ENCODE data around the gene EBP. TPM values are rescaled to one million over a fixed set of nuclear protein-coding genes. Genes with fewer than 3 reads are reported as not detected.

The EBP gene
- total and polyA plus RNA-seq, 2 donors (not counting 3 experiments of a cell fraction or from before 2014, with no cell fraction given): 102 to 183 TPM

- dilution Hi-C loops (cut with MboI; ENCODE audit: extremely low pct_ligation_motif_present, low sequenced_read_pairs) (no loop called here), intact Hi-C loops (cut with micrococcal nuclease) (no loop called here)
- no TSS peak for BruUV-seq (replicated peaks)
Measured at GRCh38 chrX:48492293-48492910, 29.2 kb upstream of the EBP start.

GRCh38 chrX:48493890-48494364 lies 27.7 kb upstream of the EBP start:
- Histone ChIP-seq H4K20me1 (replicated peaks; ENCODE audit: control insufficient read depth, extremely low read depth, insufficient read depth, low read length) (no peaks in the 10 kb centered on the region), H3K4me1 (ENCODE audit: control insufficient read depth, extremely low read depth, insufficient read depth, low read length) (peaks cover 14% of the 10 kb centered on the region), H3K36me3 (ENCODE audit: control insufficient read depth in 2 of 2, extremely low read depth in 1 of 2, insufficient read depth in 2 of 2, low read length in 2 of 2) (no peaks in the 10 kb centered on the region), H2AFZ (ENCODE audit: low read depth, low read length) (no peak overlapping the region), H3K79me2 (ENCODE audit: control insufficient read depth, insufficient read depth, low read length) (no peaks in the 10 kb centered on the region), H3K4me3 (replicated peaks in 1 of 3; ENCODE audit: insufficient read depth in 1 of 3, low read depth in 1 of 3, low read length in 3 of 3) (no peak overlapping the region), H3K9me1 (replicated peaks; ENCODE audit: control insufficient read depth, extremely low read depth, insufficient read depth, low read length) (no peaks in the 10 kb centered on the region), H3K4me2 (ENCODE audit: insufficient read depth, low read length) (no peak overlapping the region), H3K9ac (replicated peaks; ENCODE audit: extremely low read depth, insufficient read depth, low read length) (no peak overlapping the region), H3K27ac (ENCODE audit: insufficient read depth, low read depth, low read length) (no peak overlapping the region), H3K9me3 (replicated peaks; ENCODE audit: control insufficient read depth, insufficient read depth, low read length) (no peaks in the 10 kb centered on the region), H3K27me3 (ENCODE audit: control insufficient read depth in 2 of 2, insufficient read depth in 2 of 2, low read length in 2 of 2) (no peaks in the 10 kb centered on the region)
- DNase-seq (ENCODE audit: low read depth, low spot score): peak; percentile 35
- ChIA-PET POLR2A (no interaction called here), CTCF (interaction anchor here (0.5 to 3.0 kb wide), 5 partner anchors 20 to 467 kb away, joined by 3 to 40 read pairs (median 4); no protein-coding TSS in a partner anchor)
- BruUV-seq (replicated peaks): no TSS peak
- dilution Hi-C loops (cut with MboI; ENCODE audit: extremely low pct_ligation_motif_present, low sequenced_read_pairs) (no loop called here), intact Hi-C loops (cut with micrococcal nuclease) (loop anchor here (1.0 kb wide), 1 partner anchor 411 kb away; no protein-coding TSS in a partner anchor)
- TF ChIP-seq POLR2A (IDR thresholded peaks at IDR 0.05; ENCODE audit: low read depth, low read length) (no peak), JUN (IDR thresholded peaks at IDR 0.05; ENCODE audit: borderline replicate concordance, insufficient read depth, insufficient read length, low read depth) (no peak), MYC (IDR thresholded peaks at IDR 0.05; ENCODE audit: low read depth, low read length) (no peak), FOS (IDR thresholded peaks at IDR 0.05; ENCODE audit: borderline replicate concordance, insufficient read depth, low read length) (no peak), POLR2AphosphoS5 (IDR thresholded peaks at IDR 0.05; ENCODE audit: insufficient read depth, low read depth, low read length) (no peak), CTCF (IDR thresholded peaks at IDR 0.05; ENCODE audit: extremely low read depth in 1 of 2, insufficient read depth in 1 of 2, low read depth in 1 of 2, low read length in 2 of 2) (peak; percentile 18 to 20)
- FAIRE-seq: peak; percentile 83

More at GRCh38 chrX:48492293-48492910, 29.2 kb upstream of the EBP start:
- no peaks in the 10 kb centered on the region for H3K36me3 ChIP-seq (ENCODE audit: control insufficient read depth in 2 of 2, extremely low read depth in 1 of 2, insufficient read depth in 2 of 2, low read length in 2 of 2)
- no peaks in the 10 kb centered on the region for H3K27me3 ChIP-seq (ENCODE audit: control insufficient read depth in 2 of 2, insufficient read depth in 2 of 2, low read length in 2 of 2)
- no peak for FAIRE-seq
- peaks cover 7% of the 10 kb centered on the region for H3K4me1 ChIP-seq (ENCODE audit: control insufficient read depth, extremely low read depth, insufficient read depth, low read length)
- no peaks in the 10 kb centered on the region for H3K9me1 ChIP-seq (replicated peaks; ENCODE audit: control insufficient read depth, extremely low read depth, insufficient read depth, low read length)
- H3K9me3 ChIP-seq (replicated peaks; ENCODE audit: control insufficient read depth, insufficient read depth, low read length): no peaks in the 10 kb centered on the region
- H3K4me3 ChIP-seq (replicated peaks in 1 of 3; ENCODE audit: insufficient read depth in 1 of 3, low read depth in 1 of 3, low read length in 3 of 3): no peak overlapping the region
- no peaks in the 10 kb centered on the region for H4K20me1 ChIP-seq (replicated peaks; ENCODE audit: control insufficient read depth, extremely low read depth, insufficient read depth, low read length)
- H3K79me2 ChIP-seq (ENCODE audit: control insufficient read depth, insufficient read depth, low read length): no peaks in the 10 kb centered on the region
- H3K27ac ChIP-seq (ENCODE audit: insufficient read depth, low read depth, low read length): no peak overlapping the region
- DNase-seq (ENCODE audit: low read depth, low spot score): no peak
- TF ChIP-seq FOS (IDR thresholded peaks at IDR 0.05; ENCODE audit: borderline replicate concordance, insufficient read depth, low read length) (peak; percentile 57), JUN (IDR thresholded peaks at IDR 0.05; ENCODE audit: borderline replicate concordance, insufficient read depth, insufficient read length, low read depth) (no peak)
- H2AFZ ChIP-seq (ENCODE audit: low read depth, low read length): no peak overlapping the region
- ChIA-PET POLR2A (no interaction called here), CTCF (interaction anchor here (3.0 kb wide), 1 partner anchor 409 kb away, joined by 40 read pairs; no protein-coding TSS in a partner anchor)
- H3K4me2 ChIP-seq (ENCODE audit: insufficient read depth, low read length): no peak overlapping the region
- no peak overlapping the region for H3K9ac ChIP-seq (replicated peaks; ENCODE audit: extremely low read depth, insufficient read depth, low read length)
